GM12891 (cell line): ENCODE results near the gene NXPE3.

ENCODE experiments used
- PAX5 ChIP-seq: IDR thresholded peaks from 2 replicates; pipeline ENCODE4 v1.6.1; 2011; ENCODE audit warnings: low read length, moderate library complexity, mild to moderate bottlenecking; ENCODE audit not compliant: insufficient read depth, severe bottlenecking
- POLR2A ChIP-seq: IDR thresholded peaks from 2 replicates; pipeline ENCODE4 v1.6.1; 2011; ENCODE audit warnings: low read depth, low read length, control low read depth
- POLR2AphosphoS5 ChIP-seq: IDR thresholded peaks from 2 replicates; pipeline ENCODE4 v1.6.1; 2011; ENCODE audit warnings: low read depth, low read length, control low read depth
- SPI1 ChIP-seq: IDR thresholded peaks from 2 replicates; pipeline ENCODE4 v1.6.1; 2011; ENCODE audit warnings: low read depth, low read length, control low read depth
- TAF1 ChIP-seq: IDR thresholded peaks from 2 replicates; pipeline ENCODE4 v1.6.1; 2011; ENCODE audit warnings: low read depth, low read length, control low read depth

DNA sequence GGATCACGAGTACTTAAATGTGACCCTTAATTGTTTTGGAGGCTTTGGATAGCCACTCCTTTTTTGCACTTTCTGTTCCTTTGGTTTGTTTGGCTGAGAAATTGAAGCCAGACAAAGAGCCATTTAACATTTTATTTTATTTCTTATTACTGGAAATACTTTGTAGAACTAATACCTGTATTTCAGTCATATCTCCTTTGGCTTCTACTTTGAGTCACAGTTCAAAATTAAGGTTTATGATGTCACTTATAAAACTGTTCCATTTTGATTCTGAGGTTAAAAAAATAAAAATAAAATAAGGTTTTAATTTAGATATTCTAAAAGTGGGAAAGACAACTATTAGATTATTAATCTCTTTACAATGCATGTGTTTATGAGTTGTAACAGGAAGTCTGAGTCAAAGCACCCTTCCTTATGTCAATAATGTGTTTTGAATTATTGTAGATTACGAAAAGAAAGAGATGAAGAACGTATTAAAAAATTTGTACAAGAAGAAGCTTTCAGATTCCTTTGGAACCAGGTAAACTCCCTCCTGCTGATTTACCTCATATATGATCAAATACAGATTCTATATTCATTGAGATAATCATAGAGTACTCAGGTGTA is 16.9 kb upstream of the NXPE3 start:
- TF ChIP-seq POLR2A = no peak
- TF ChIP-seq POLR2AphosphoS5 = no peak
- TF ChIP-seq TAF1 = no peak
- no peak for TF ChIP-seq SPI1
- TF ChIP-seq PAX5 = no peak
